ENCODE results near the gene TBX21.

DNA sequence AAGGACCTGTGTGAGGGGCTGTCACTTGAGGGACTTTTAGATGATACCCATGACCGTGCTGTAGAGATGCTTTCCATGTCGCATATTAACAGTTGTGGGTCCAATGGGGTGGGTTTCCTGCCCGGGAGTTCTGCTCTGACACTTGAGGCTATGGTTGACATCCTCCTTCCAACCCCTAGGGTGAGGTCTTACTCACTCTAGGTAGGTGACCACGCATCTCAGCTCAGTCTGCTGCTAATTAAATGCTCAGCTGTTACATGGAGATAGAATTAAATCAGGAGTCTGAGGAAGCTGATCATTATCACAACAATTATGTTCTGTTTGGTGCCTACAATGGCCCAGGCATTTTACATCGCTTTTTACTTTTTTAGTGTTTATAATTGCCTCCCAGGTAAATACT is 48.4 kb downstream of the TBX21 start:
- TF ChIP-seq CTCF (IDR thresholded peaks at IDR 0.05 in 2 of 3, conservative IDR thresholded peaks at IDR 0.05 in 1 of 3; ENCODE audit: borderline replicate concordance in 1 of 3, insufficient read depth in 1 of 3, low read depth in 2 of 3, low read length in 2 of 3) (no peak), EZH2 (IDR thresholded peaks at IDR 0.05) (no peak), ZFX (IDR thresholded peaks at IDR 0.05) (no peak), POLR2AphosphoS5 (IDR thresholded peaks at IDR 0.05; ENCODE audit: low read depth, low read length) (no peak), REST (IDR thresholded peaks at IDR 0.05; ENCODE audit: low read depth) (no peak), SIN3A (IDR thresholded peaks at IDR 0.05; ENCODE audit: low read depth) (no peak), POLR2A (IDR thresholded peaks at IDR 0.05; ENCODE audit: borderline replicate concordance, extremely low read depth, insufficient read depth, insufficient read length) (no peak), JUND (IDR thresholded peaks at IDR 0.05) (no peak), SRF (IDR thresholded peaks at IDR 0.05; ENCODE audit: low read depth) (no peak), YY1 (IDR thresholded peaks at IDR 0.05; ENCODE audit: extremely low read depth, insufficient replicate concordance, low read depth, low read length) (no peak), CEBPB (IDR thresholded peaks at IDR 0.05; ENCODE audit: low read depth) (no peak), ELF1 (IDR thresholded peaks at IDR 0.05; ENCODE audit: borderline replicate concordance, low read depth) (no peak), ZNF274 (IDR thresholded peaks at IDR 0.05; ENCODE audit: low read depth, low read length) (no peak)
- TF ChIP-seq, protein P1, sequence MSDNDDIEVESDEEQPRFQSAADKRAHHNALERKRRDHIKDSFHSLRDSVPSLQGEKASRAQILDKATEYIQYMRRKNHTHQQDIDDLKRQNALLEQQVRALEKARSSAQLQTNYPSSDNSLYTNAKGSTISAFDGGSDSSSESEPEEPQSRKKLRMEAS (IDR thresholded peaks at IDR 0.05): no peak
